GM12875 (cell line): ENCODE measurements around the gene LHFPL6.

Source experiments
- H3K4me3 ChIP-seq: one replicate; pipeline ENCODE4 v1.5.1; 2011; ENCODE audit warnings: low read depth, low read length, control low read depth
- CTCF ChIP-seq: IDR thresholded peaks from 2 replicates; pipeline ENCODE4 v1.5.1; 2011; ENCODE audit warnings: low read depth, mild to moderate bottlenecking, control low read depth, inconsistent platforms, low read length, moderate library complexity, borderline replicate concordance; ENCODE audit not compliant: insufficient read depth

The LHFPL6 gene

GRCh38 chr13:39542361-39542760 lies 60.6 kb downstream of the LHFPL6 start:
- no peak for TF ChIP-seq CTCF
- H3K4me3 ChIP-seq, result no peak overlapping the region

GRCh38 chr13:39540929-39541605 lies 61.9 kb downstream of the LHFPL6 start:
- no peak for TF ChIP-seq CTCF

GRCh38 chr13:39538816-39539790 lies 63.9 kb downstream of the LHFPL6 start:
- TF ChIP-seq CTCF, result no peak
- H3K4me3 ChIP-seq, result no peak overlapping the region

More at GRCh38 chr13:39540929-39541605, 61.9 kb downstream of the LHFPL6 start:
- H3K4me3 ChIP-seq, result no peak overlapping the region

GRCh38 chr13:39536906-39537305 lies 66.1 kb downstream of the LHFPL6 start:
- no peak overlapping the region for H3K4me3 ChIP-seq
- no peak for TF ChIP-seq CTCF

GRCh38 chr13:39536274-39536673 lies 66.7 kb downstream of the LHFPL6 start:
- no peak for TF ChIP-seq CTCF

GRCh38 chr13:39533651-39534150 lies 69.3 kb downstream of the LHFPL6 start:
- no peak for TF ChIP-seq CTCF
- no peak overlapping the region for H3K4me3 ChIP-seq

More at GRCh38 chr13:39536274-39536673, 66.7 kb downstream of the LHFPL6 start:
- H3K4me3 ChIP-seq, result no peak overlapping the region
